Activated naive CD8-positive, alpha-beta T cell treated with anti-CD3 and anti-CD28 coated beads, Interleukin-2, amount 50 U/mL, for 24 hours (primary cell): ENCODE results near the gene GRIK2.

Source experiments
- ATAC-seq: fragments of 150-1000 bp; cut with Tn5 transposase; one replicate; pipeline ENCODE4 v1.10.0; 2021
- DNase-seq: peaks from one replicate; pipeline ENCODE4 v3.0.0; 2021
- H3K27ac Mint-ChIP-seq: one replicate; pipeline ENCODE4 v1.8.0; 2021; ENCODE audit warnings: mild to moderate bottlenecking, mixed read lengths
- H3K27me3 Mint-ChIP-seq: one replicate; pipeline ENCODE4 v1.8.0; 2021; ENCODE audit warnings: mixed read lengths
- H3K36me3 Mint-ChIP-seq: one replicate; pipeline ENCODE4 v1.8.0; 2021; ENCODE audit warnings: low read depth, mixed read lengths
- H3K4me1 Mint-ChIP-seq: one replicate; pipeline ENCODE4 v1.8.0; 2021; ENCODE audit warnings: mixed read lengths
- H3K4me3 Mint-ChIP-seq: one replicate; pipeline ENCODE4 v1.8.0; 2021; ENCODE audit warnings: mild to moderate bottlenecking, moderate library complexity, mixed read lengths
- H3K9me3 Mint-ChIP-seq: one replicate; pipeline ENCODE4 v1.8.0; 2021; ENCODE audit warnings: mixed read lengths

Gene GRIK2

GRCh38 chr6:101799531-101799930 lies 406.0 kb downstream of the GRIK2 start:
- Mint-ChIP-seq H3K36me3 (no peaks in the 10 kb centered on the region), H3K4me3 (no peak overlapping the region), H3K4me1 (no peaks in the 10 kb centered on the region), H3K27ac (no peak overlapping the region), H3K9me3 (peaks cover 3% of the 10 kb centered on the region), H3K27me3 (no peaks in the 10 kb centered on the region)
- no peak for DNase-seq
- no peak for ATAC-seq

- ATAC-seq: no peak
- Mint-ChIP-seq H3K9me3 (peaks cover 3% of the 10 kb centered on the region), H3K4me1 (no peaks in the 10 kb centered on the region), H3K27me3 (no peaks in the 10 kb centered on the region), H3K36me3 (no peaks in the 10 kb centered on the region), H3K27ac (no peak overlapping the region), H3K4me3 (no peak overlapping the region)
- DNase-seq: no peak
Measured at GRCh38 chr6:101800598-101800997, 407.1 kb downstream of the GRIK2 start.

GRCh38 chr6:101803136-101803535 lies 409.6 kb downstream of the GRIK2 start:
- H3K27me3 Mint-ChIP-seq: no peaks in the 10 kb centered on the region
- ATAC-seq (no peak), DNase-seq (no peak)
- H3K4me3 Mint-ChIP-seq: no peak overlapping the region
- no peaks in the 10 kb centered on the region for H3K4me1 Mint-ChIP-seq
- H3K9me3 Mint-ChIP-seq: no peaks in the 10 kb centered on the region
- no peak overlapping the region for H3K27ac Mint-ChIP-seq
- no peaks in the 10 kb centered on the region for H3K36me3 Mint-ChIP-seq

GRCh38 chr6:101806241-101806640 lies 412.7 kb downstream of the GRIK2 start:
- DNase-seq: no peak
- no peaks in the 10 kb centered on the region for H3K9me3 Mint-ChIP-seq

GRCh38 chr6:101811108-101811507 lies 417.6 kb downstream of the GRIK2 start:
- peaks cover 3% of the 10 kb centered on the region for H3K9me3 Mint-ChIP-seq
- DNase-seq (no peak), ATAC-seq (no peak)
- H3K36me3 Mint-ChIP-seq: no peaks in the 10 kb centered on the region
- no peak overlapping the region for H3K27ac Mint-ChIP-seq
- H3K4me3 Mint-ChIP-seq: no peak overlapping the region
- no peaks in the 10 kb centered on the region for H3K4me1 Mint-ChIP-seq
- H3K27me3 Mint-ChIP-seq: no peaks in the 10 kb centered on the region

More at GRCh38 chr6:101806241-101806640, 412.7 kb downstream of the GRIK2 start:
- Mint-ChIP-seq H3K36me3 (no peaks in the 10 kb centered on the region), H3K27ac (no peak overlapping the region), H3K27me3 (no peaks in the 10 kb centered on the region), H3K4me3 (no peak overlapping the region), H3K4me1 (no peaks in the 10 kb centered on the region)
- no peak for ATAC-seq

GRCh38 chr6:101816716-101817115 lies 423.2 kb downstream of the GRIK2 start:
- DNase-seq (no peak), ATAC-seq (no peak)
- Mint-ChIP-seq H3K27ac (no peak overlapping the region), H3K36me3 (no peaks in the 10 kb centered on the region), H3K4me1 (no peaks in the 10 kb centered on the region), H3K4me3 (no peak overlapping the region), H3K27me3 (no peaks in the 10 kb centered on the region), H3K9me3 (peaks cover 6% of the 10 kb centered on the region)

GRCh38 chr6:101818051-101818450 lies 424.5 kb downstream of the GRIK2 start:
- no peaks in the 10 kb centered on the region for H3K27me3 Mint-ChIP-seq
- no peaks in the 10 kb centered on the region for H3K4me1 Mint-ChIP-seq
- DNase-seq (no peak), ATAC-seq (no peak)
- H3K36me3 Mint-ChIP-seq: no peaks in the 10 kb centered on the region
- H3K27ac Mint-ChIP-seq: no peak overlapping the region
- no peak overlapping the region for H3K4me3 Mint-ChIP-seq
- peaks cover 6% of the 10 kb centered on the region for H3K9me3 Mint-ChIP-seq

- Mint-ChIP-seq H3K27ac (no peak overlapping the region), H3K4me1 (no peaks in the 10 kb centered on the region), H3K36me3 (no peaks in the 10 kb centered on the region), H3K27me3 (no peaks in the 10 kb centered on the region), H3K9me3 (peaks cover 24% of the 10 kb centered on the region), H3K4me3 (no peak overlapping the region)
- no peak for DNase-seq
- ATAC-seq: no peak
Measured at GRCh38 chr6:101824551-101825345, 431.2 kb downstream of the GRIK2 start.

- DNase-seq (no peak), ATAC-seq (no peak)
- H3K36me3 Mint-ChIP-seq: no peaks in the 10 kb centered on the region
- H3K4me3 Mint-ChIP-seq: no peak overlapping the region
- no peak overlapping the region for H3K27ac Mint-ChIP-seq
- peaks cover 21% of the 10 kb centered on the region for H3K9me3 Mint-ChIP-seq
- H3K27me3 Mint-ChIP-seq: no peaks in the 10 kb centered on the region
- H3K4me1 Mint-ChIP-seq: no peaks in the 10 kb centered on the region
Measured at GRCh38 chr6:101826269-101826668, 432.8 kb downstream of the GRIK2 start.

GRCh38 chr6:101826678-101827077 lies 433.2 kb downstream of the GRIK2 start:
- Mint-ChIP-seq H3K27me3 (no peaks in the 10 kb centered on the region), H3K9me3 (peaks cover 21% of the 10 kb centered on the region), H3K27ac (no peak overlapping the region), H3K4me1 (no peaks in the 10 kb centered on the region), H3K36me3 (no peaks in the 10 kb centered on the region), H3K4me3 (no peak overlapping the region)
- DNase-seq (no peak), ATAC-seq (no peak)

- Mint-ChIP-seq H3K4me3 (no peak overlapping the region), H3K9me3 (peaks cover 21% of the 10 kb centered on the region), H3K4me1 (no peaks in the 10 kb centered on the region), H3K27me3 (no peaks in the 10 kb centered on the region), H3K36me3 (no peaks in the 10 kb centered on the region), H3K27ac (no peak overlapping the region)
- no peak for DNase-seq
- no peak for ATAC-seq
Measured at GRCh38 chr6:101830501-101831031, 437.1 kb downstream of the GRIK2 start.

GRCh38 chr6:101832371-101832770 lies 438.9 kb downstream of the GRIK2 start:
- H3K4me3 Mint-ChIP-seq: no peak overlapping the region
- no peaks in the 10 kb centered on the region for H3K4me1 Mint-ChIP-seq

GRCh38 chr6:101840100-101840499 lies 446.6 kb downstream of the GRIK2 start:
- H3K27ac Mint-ChIP-seq: no peak overlapping the region
- no peaks in the 10 kb centered on the region for H3K36me3 Mint-ChIP-seq
- H3K4me3 Mint-ChIP-seq: no peak overlapping the region
- ATAC-seq (no peak), DNase-seq (no peak)
- H3K4me1 Mint-ChIP-seq: no peaks in the 10 kb centered on the region
- peaks cover 11% of the 10 kb centered on the region for H3K9me3 Mint-ChIP-seq
- H3K27me3 Mint-ChIP-seq: no peaks in the 10 kb centered on the region

More at GRCh38 chr6:101832371-101832770, 438.9 kb downstream of the GRIK2 start:
- Mint-ChIP-seq H3K27me3 (no peaks in the 10 kb centered on the region), H3K36me3 (no peaks in the 10 kb centered on the region), H3K27ac (no peak overlapping the region), H3K9me3 (peaks cover 19% of the 10 kb centered on the region)
- DNase-seq (no peak), ATAC-seq (no peak)

- no peaks in the 10 kb centered on the region for H3K36me3 Mint-ChIP-seq
- no peak overlapping the region for H3K27ac Mint-ChIP-seq
- no peaks in the 10 kb centered on the region for H3K9me3 Mint-ChIP-seq
- no peak for DNase-seq
- ATAC-seq: no peak
- H3K27me3 Mint-ChIP-seq: no peaks in the 10 kb centered on the region
- H3K4me1 Mint-ChIP-seq: no peaks in the 10 kb centered on the region
- H3K4me3 Mint-ChIP-seq: no peak overlapping the region
Measured at GRCh38 chr6:101845172-101845571, 451.7 kb downstream of the GRIK2 start.

GRCh38 chr6:101845621-101846020 lies 452.1 kb downstream of the GRIK2 start:
- no peak for ATAC-seq

More at GRCh38 chr6:101845621-101846020, 452.1 kb downstream of the GRIK2 start:
- H3K4me3 Mint-ChIP-seq: no peak overlapping the region
- no peak overlapping the region for H3K27ac Mint-ChIP-seq
- H3K36me3 Mint-ChIP-seq: no peaks in the 10 kb centered on the region
- no peaks in the 10 kb centered on the region for H3K27me3 Mint-ChIP-seq
- H3K4me1 Mint-ChIP-seq: no peaks in the 10 kb centered on the region
- no peaks in the 10 kb centered on the region for H3K9me3 Mint-ChIP-seq
- no peak for DNase-seq
